ENCODE measurements around the gene MAP4. TPM values are rescaled to one million over a fixed set of nuclear protein-coding genes. Genes with fewer than 3 reads are reported as not detected.
"Not testable (repeated sequence)": the region's sequence is repeated elsewhere in the genome, so short reads cannot be mapped to it uniquely, and the experiment has no call there.

MAP4 gene
- total RNA-seq, 1 experiment from 2014 or later: 95.1 TPM

DNA sequence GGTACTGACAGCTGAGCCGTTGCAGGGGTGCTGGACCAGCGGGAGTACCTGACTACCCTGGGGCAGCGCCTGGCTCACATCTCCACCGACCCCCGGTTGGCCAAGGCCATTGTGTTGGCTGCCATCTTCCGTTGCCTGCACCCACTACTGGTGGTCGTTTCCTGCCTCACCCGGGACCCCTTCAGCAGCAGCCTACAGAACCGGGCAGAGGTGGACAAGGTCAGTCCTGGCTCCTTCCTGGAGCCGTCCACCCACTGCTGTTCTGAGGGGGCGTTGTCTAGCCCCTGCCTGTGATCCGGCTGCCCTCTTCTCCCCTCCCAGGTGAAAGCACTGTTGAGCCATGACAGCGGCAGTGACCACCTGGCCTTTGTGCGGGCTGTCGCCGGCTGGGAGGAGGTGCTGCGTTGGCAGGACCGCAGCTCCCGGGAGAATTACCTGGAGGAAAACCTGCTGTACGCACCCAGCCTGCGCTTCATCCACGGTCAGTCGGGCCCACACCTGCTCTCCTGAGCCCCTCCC lies 167.6 kb downstream of the MAP4 start:
- Histone ChIP-seq H3K36me3 (replicated peaks; ENCODE audit: control insufficient read depth, insufficient read depth, low read length) (peaks cover 57% of the 10 kb centered on the region), H3K27me3 (ENCODE audit: control insufficient read depth, insufficient read depth, low read length) (no peaks in the 10 kb centered on the region), H3K4me3 (ENCODE audit: insufficient read depth, low read depth, low read length) (no peak overlapping the region)
- peak; percentile 55 for DNase-seq

DNA sequence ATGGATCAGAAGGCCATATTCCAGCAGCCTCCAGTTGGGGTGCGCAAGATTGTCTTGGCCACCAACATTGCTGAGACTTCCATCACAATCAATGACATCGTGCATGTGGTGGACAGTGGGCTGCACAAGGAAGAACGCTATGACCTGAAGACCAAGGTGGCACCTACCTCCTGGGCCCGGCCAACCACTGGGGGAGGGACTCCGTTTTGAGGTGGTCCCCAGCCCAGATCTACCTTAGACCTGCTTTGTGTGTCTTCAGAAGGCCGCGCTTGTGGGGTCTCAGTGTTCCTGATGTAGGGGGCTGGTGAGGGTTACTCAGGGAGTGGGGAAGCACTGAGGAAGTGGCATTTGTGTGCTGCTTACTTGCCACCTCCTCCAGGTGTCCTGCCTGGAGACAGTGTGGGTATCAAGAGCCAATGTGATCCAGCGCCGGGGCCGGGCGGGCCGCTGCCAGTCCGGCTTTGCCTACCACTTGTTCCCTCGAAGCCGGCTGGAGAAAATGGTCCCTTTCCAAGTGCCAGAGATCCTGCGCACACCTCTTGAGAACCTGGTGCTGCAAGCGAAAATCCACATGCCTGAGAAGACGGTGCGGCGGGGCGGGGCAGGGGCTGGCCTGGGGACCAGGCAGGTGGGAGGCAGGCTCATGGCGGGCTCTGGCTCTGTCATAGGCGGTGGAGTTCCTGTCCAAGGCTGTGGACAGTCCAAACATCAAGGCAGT lies 168.3 kb downstream of the MAP4 start:
- Histone ChIP-seq H3K27me3 (ENCODE audit: control insufficient read depth, insufficient read depth, low read length) (no peaks in the 10 kb centered on the region), H3K36me3 (replicated peaks; ENCODE audit: control insufficient read depth, insufficient read depth, low read length) (peaks cover 64% of the 10 kb centered on the region)

GRCh38 chr3:47847260-47847659 lies 169.0 kb downstream of the MAP4 start:
- DNase-seq: peak; percentile 85
- peaks cover 66% of the 10 kb centered on the region for H3K36me3 ChIP-seq (replicated peaks; ENCODE audit: control insufficient read depth, insufficient read depth, low read length)
- no peaks in the 10 kb centered on the region; the same call in 1 of the 2 replicates for H3K27me3 ChIP-seq (ENCODE audit: control insufficient read depth, insufficient read depth, low read length)
- no peak overlapping the region for H3K4me3 ChIP-seq (ENCODE audit: insufficient read depth, low read depth, low read length)

More for the DNA sequence above, 168.3 kb downstream of the MAP4 start:
- H3K4me3 ChIP-seq (ENCODE audit: insufficient read depth, low read depth, low read length): no peak overlapping the region
- DNase-seq: peak; percentile 50

- no peaks in the 10 kb centered on the region; the same call in 1 of the 2 replicates for H3K27me3 ChIP-seq (ENCODE audit: control insufficient read depth, insufficient read depth, low read length)
- H3K36me3 ChIP-seq (replicated peaks; ENCODE audit: control insufficient read depth, insufficient read depth, low read length): peaks cover 66% of the 10 kb centered on the region
- H3K4me3 ChIP-seq (ENCODE audit: insufficient read depth, low read depth, low read length): no peak overlapping the region
- DNase-seq: no peak
These were observed 169.4 kb downstream of the MAP4 start for GRCh38 chr3:47846880-47847248.

GRCh38 chr3:47846186-47846879 lies 169.9 kb downstream of the MAP4 start:
- peaks cover 63% of the 10 kb centered on the region for H3K36me3 ChIP-seq (replicated peaks; ENCODE audit: control insufficient read depth, insufficient read depth, low read length)
- H3K4me3 ChIP-seq (ENCODE audit: insufficient read depth, low read depth, low read length): no peak overlapping the region
- peak; percentile 56 for DNase-seq
- no peaks in the 10 kb centered on the region; the same call in 1 of the 2 replicates for H3K27me3 ChIP-seq (ENCODE audit: control insufficient read depth, insufficient read depth, low read length)

- DNase-seq: peak; percentile 65
- Histone ChIP-seq H3K4me3 (ENCODE audit: insufficient read depth, low read depth, low read length) (no peak overlapping the region), H3K36me3 (replicated peaks; ENCODE audit: control insufficient read depth, insufficient read depth, low read length) (peaks cover 54% of the 10 kb centered on the region), H3K27me3 (ENCODE audit: control insufficient read depth, insufficient read depth, low read length) (no peaks in the 10 kb centered on the region; the same call in 1 of the 2 replicates)
These were observed 174.3 kb downstream of the MAP4 start for GRCh38 chr3:47841786-47842349.

DNA sequence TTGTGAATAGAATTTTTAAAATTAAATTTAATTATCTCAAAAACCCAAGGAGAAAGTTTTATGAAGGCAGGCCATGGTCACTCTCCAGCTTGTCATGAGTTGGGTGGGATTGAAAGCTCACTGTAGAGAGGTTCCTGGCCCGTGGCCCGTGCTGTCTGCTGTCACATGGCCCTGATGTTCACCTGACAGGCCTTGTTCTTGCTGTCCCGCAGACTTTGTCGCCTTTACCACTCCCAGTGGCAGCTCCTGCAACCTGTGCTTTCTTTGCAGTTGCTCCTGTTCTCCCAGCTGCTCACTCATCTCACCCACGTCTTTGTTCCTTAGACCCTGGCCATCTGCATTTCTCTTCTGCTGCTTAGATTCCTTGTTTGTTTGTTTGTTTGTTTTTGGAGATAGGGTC lies 177.7 kb downstream of the MAP4 start:
- Histone ChIP-seq H3K27me3 (ENCODE audit: control insufficient read depth, insufficient read depth, low read length) (no peaks in the 10 kb centered on the region; the same call in 1 of the 2 replicates), H3K4me3 (ENCODE audit: insufficient read depth, low read depth, low read length) (no peak overlapping the region), H3K36me3 (replicated peaks; ENCODE audit: control insufficient read depth, insufficient read depth, low read length) (peaks cover 36% of the 10 kb centered on the region)
- no peak for DNase-seq

DNA sequence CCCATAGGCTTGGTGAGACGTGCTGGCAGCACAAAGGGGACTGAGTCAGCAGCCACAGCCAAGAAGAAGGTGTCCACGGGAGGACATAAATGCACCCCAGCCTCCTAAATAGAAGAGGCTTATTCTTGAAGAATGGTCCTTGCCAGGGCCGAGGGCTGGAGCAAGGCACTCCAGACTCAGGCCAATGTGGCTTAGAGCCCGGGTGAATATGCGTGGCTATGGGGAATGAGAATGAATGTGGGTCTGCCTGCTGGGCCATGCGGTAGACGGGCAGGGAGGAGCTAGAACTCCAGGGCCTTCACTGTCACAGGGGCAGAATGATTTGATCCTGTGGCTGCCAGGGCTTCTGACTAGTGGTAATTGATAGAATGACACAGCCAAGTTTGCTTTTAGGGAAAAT lies 179.2 kb downstream of the MAP4 start:
- Histone ChIP-seq H3K36me3 (replicated peaks; ENCODE audit: control insufficient read depth, insufficient read depth, low read length) (peaks cover 31% of the 10 kb centered on the region), H3K4me3 (ENCODE audit: insufficient read depth, low read depth, low read length) (no peak overlapping the region), H3K27me3 (ENCODE audit: control insufficient read depth, insufficient read depth, low read length) (no peaks in the 10 kb centered on the region)
- peak; percentile 43 for DNase-seq

- not testable (repeated sequence) for H3K27me3 ChIP-seq (ENCODE audit: control insufficient read depth, insufficient read depth, low read length); H3K4me3 ChIP-seq (ENCODE audit: insufficient read depth, low read depth, low read length); DNase-seq
- peaks cover 37% of the 10 kb centered on the region for H3K36me3 ChIP-seq (replicated peaks; ENCODE audit: control insufficient read depth, insufficient read depth, low read length)
These were observed 186.7 kb downstream of the MAP4 start for GRCh38 chr3:47829482-47829881.

DNA sequence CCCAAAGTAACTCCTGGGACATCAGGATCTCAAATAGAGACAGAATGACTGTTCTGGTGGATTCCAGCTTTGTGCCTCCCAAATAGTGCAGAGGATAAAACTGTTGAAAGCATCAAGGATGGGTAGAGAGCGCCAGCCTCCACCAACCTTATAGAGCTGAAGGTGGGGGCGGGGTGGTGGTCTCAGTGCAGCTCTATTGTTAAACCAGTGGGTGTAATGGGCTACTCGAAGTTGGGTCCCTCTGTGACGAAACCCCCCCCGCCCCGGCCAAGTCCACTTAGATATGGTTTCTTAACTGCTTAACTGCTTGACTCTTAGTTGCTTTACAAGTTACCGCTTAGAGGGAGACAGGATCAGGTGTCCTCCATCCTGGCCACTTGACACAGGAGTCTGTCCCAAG lies 190.6 kb downstream of the MAP4 start:
- DNase-seq: peak; percentile 58
- Histone ChIP-seq H3K36me3 (replicated peaks; ENCODE audit: control insufficient read depth, insufficient read depth, low read length) (peaks cover 22% of the 10 kb centered on the region), H3K4me3 (ENCODE audit: insufficient read depth, low read depth, low read length) (peak overlapping the region; percentile 92), H3K27me3 (ENCODE audit: control insufficient read depth, insufficient read depth, low read length) (no peaks in the 10 kb centered on the region)

GRCh38 chr3:47824541-47825473 lies 191.4 kb downstream of the MAP4 start:
- peaks cover 19% of the 10 kb centered on the region for H3K36me3 ChIP-seq (replicated peaks; ENCODE audit: control insufficient read depth, insufficient read depth, low read length)
- DNase-seq: peak; percentile 99
- H3K4me3 ChIP-seq (ENCODE audit: insufficient read depth, low read depth, low read length): peak overlapping the region; percentile 92
- H3K27me3 ChIP-seq (ENCODE audit: control insufficient read depth, insufficient read depth, low read length): no peaks in the 10 kb centered on the region

GRCh38 chr3:47817609-47818008 lies 198.6 kb downstream of the MAP4 start:
- peak; percentile 3 for DNase-seq
- Histone ChIP-seq H3K27me3 (ENCODE audit: control insufficient read depth, insufficient read depth, low read length) (no peaks in the 10 kb centered on the region), H3K36me3 (replicated peaks; ENCODE audit: control insufficient read depth, insufficient read depth, low read length) (peaks cover 15% of the 10 kb centered on the region), H3K4me3 (ENCODE audit: insufficient read depth, low read depth, low read length) (no peak overlapping the region)

DNA sequence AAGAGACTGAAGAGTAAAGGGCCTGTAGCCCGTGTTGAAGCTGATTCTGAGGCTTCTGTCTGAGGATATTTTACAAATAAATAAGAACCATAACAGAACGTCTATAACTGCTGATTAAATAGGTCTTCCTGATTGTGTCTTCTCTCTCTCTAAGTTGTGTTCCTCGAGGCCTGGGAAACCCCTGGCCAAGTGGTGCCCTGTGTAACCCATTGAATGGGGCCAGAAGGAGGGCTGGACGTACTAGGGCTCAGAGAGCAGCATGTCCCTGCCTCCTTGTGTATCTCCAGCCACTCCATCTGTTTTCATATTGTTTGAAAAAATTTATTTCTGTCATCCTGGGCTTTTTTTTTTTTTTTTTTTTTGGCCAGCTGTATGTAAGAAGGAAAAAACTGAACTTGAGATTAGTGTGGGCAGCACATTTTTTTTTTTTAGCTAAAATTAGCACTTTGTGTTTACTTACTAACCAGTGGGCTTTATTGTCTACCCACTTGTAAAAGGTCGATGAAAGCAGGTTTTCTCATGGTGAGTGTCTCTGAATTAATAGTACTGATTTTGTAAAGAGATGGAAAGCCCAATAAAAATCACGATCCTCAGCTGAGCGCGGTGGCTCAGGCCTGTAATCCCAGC lies 202.6 kb downstream of the MAP4 start:
- Histone ChIP-seq H3K36me3 (replicated peaks; ENCODE audit: control insufficient read depth, insufficient read depth, low read length) (peaks cover 27% of the 10 kb centered on the region), H3K27me3 (ENCODE audit: control insufficient read depth, insufficient read depth, low read length) (no peaks in the 10 kb centered on the region), H3K4me3 (ENCODE audit: insufficient read depth, low read depth, low read length) (no peak overlapping the region)

More for the DNA sequence above, 202.6 kb downstream of the MAP4 start:
- peak; percentile 18 for DNase-seq
